Neural cell (in vitro differentiated cells): Measurements from ENCODE around the gene PTH1R. TPM values are rescaled to one million over a fixed set of nuclear protein-coding genes. Genes with fewer than 3 reads are reported as not detected.

ENCODE experiments used
- H2AFZ ChIP-seq: fragments of 200-600, 300-800 bp; sonication (generic), shearing (Covaris generic); 2 replicates; pipeline ENCODE4 v1.6.0; 2014; ENCODE audit warnings: low read depth, mild to moderate bottlenecking, antibody characterized with exemption, low read length, moderate library complexity
- H3F3A ChIP-seq: fragments of 200-600 bp; shearing (Covaris generic); 2 replicates; pipeline ENCODE4 v1.6.1; 2016; ENCODE audit warnings: mild to moderate bottlenecking, moderate library complexity, mixed read lengths, antibody characterized with exemption, low read length; ENCODE audit not compliant: insufficient read depth, poor library complexity, severe bottlenecking
- H3K27ac ChIP-seq: fragments of 200-600, 300-800 bp; sonication (generic), shearing (Covaris generic); 2 replicates; pipeline ENCODE4 v1.5.1; 2014; ENCODE audit warnings: mild to moderate bottlenecking, low read length, moderate library complexity
- H3K27me3 ChIP-seq: fragments of 300-800, 200-600 bp; sonication (generic), shearing (Covaris generic); 2 replicates; pipeline ENCODE4 v1.6.0; 2014; ENCODE audit warnings: mild to moderate bottlenecking, low read depth, low read length, moderate library complexity; ENCODE audit not compliant: insufficient read depth
- H3K36me3 ChIP-seq: fragments of 300-800, 200-600 bp; sonication (generic), shearing (Covaris generic); 2 replicates; pipeline ENCODE4 v1.5.1; 2014; ENCODE audit warnings: mild to moderate bottlenecking, antibody characterized with exemption, low read length, moderate library complexity; ENCODE audit not compliant: insufficient read depth
- H3K4me2 ChIP-seq: fragments of 300-800, 200-600 bp; sonication (generic), shearing (Covaris generic); 2 replicates; pipeline ENCODE4 v1.6.0; 2014; ENCODE audit warnings: mild to moderate bottlenecking, low read length
- H3K4me3 ChIP-seq: fragments of 300-800, 200-600 bp; sonication (generic), shearing (Covaris generic); 2 replicates; pipeline ENCODE4 v1.5.1; 2014; ENCODE audit warnings: mild to moderate bottlenecking, low read length, moderate library complexity
- H3K79me2 ChIP-seq: fragments of 200-600 bp; shearing (Covaris generic); replicated peaks from 2 replicates; pipeline ENCODE4 v1.6.0; 2014; ENCODE audit warnings: mild to moderate bottlenecking, low read length, moderate library complexity; ENCODE audit not compliant: insufficient read depth
- H3K9ac ChIP-seq: fragments of 300-800, 200-600 bp; sonication (generic), shearing (Covaris generic); 2 replicates; pipeline ENCODE4 v1.6.1; 2016; ENCODE audit warnings: mild to moderate bottlenecking, low read length, mixed read lengths
- H3K9me2 ChIP-seq: fragments of 200-600 bp; shearing (Covaris generic); 2 replicates; pipeline ENCODE4 v1.6.1; 2016; ENCODE audit warnings: mild to moderate bottlenecking, low read length, mixed read lengths; ENCODE audit not compliant: insufficient read depth
- H3K9me3 ChIP-seq: fragments of 200-600, 300-800 bp; sonication (generic), shearing (Covaris generic); 2 replicates; pipeline ENCODE4 v1.6.1; 2016; ENCODE audit warnings: mild to moderate bottlenecking, mixed run types, low read length, moderate library complexity, mixed read lengths
- H4K20me1 ChIP-seq: fragments of 200-600 bp; shearing (Covaris generic); 2 replicates; pipeline ENCODE4 v1.6.1; 2016; ENCODE audit warnings: mild to moderate bottlenecking, mixed run types; ENCODE audit not compliant: insufficient read depth
- CTCF ChIP-seq: fragments of 450-650 bp; IDR thresholded peaks from 2 replicates; pipeline ENCODE4 v1.5.1; 2014; ENCODE audit warnings: antibody characterized with exemption, mild to moderate bottlenecking, moderate library complexity; ENCODE audit not compliant: poor library complexity, severe bottlenecking
- EP300 ChIP-seq: fragments of 450-650 bp; conservative IDR thresholded peaks from 2 replicates; pipeline ENCODE4 v1.6.1; 2014; ENCODE audit warnings: antibody characterized with exemption, mild to moderate bottlenecking, moderate library complexity; ENCODE audit not compliant: poor library complexity, severe bottlenecking
- EZH2 ChIP-seq: fragments of 200-600, 300-800 bp; shearing (Covaris generic), sonication (generic); IDR thresholded peaks from 2 replicates; pipeline ENCODE4 v1.6.1; 2014; ENCODE audit warnings: antibody characterized with exemption, low read length, borderline replicate concordance, mild to moderate bottlenecking; ENCODE audit not compliant: insufficient read depth, poor library complexity, severe bottlenecking
- MXI1 ChIP-seq: fragments of 450-650 bp; conservative IDR thresholded peaks from 2 replicates; pipeline ENCODE4 v1.6.1; 2014; ENCODE audit warnings: antibody characterized with exemption, mild to moderate bottlenecking; ENCODE audit not compliant: poor library complexity, severe bottlenecking
- POLR2AphosphoS5 ChIP-seq: IDR thresholded peaks from 2 replicates; pipeline ENCODE4 v1.6.1; 2012
- RAD21 ChIP-seq: fragments of 450-650 bp; conservative IDR thresholded peaks from 2 replicates; pipeline ENCODE4 v1.6.1; 2014; ENCODE audit warnings: antibody characterized with exemption, mild to moderate bottlenecking, moderate library complexity
- REST ChIP-seq: IDR thresholded peaks from 2 replicates; pipeline ENCODE4 v1.6.1; 2012; ENCODE audit warnings: borderline replicate concordance
- SMC3 ChIP-seq: fragments of 450-650 bp; conservative IDR thresholded peaks from 2 replicates; pipeline ENCODE4 v1.6.1; 2014; ENCODE audit warnings: antibody characterized with exemption, mild to moderate bottlenecking, moderate library complexity; ENCODE audit not compliant: poor library complexity
- TAF1 ChIP-seq: IDR thresholded peaks from 2 replicates; pipeline ENCODE4 v1.6.1; 2012; ENCODE audit warnings: low read depth
- polyA plus RNA-seq: library from polyadenylated mRNA; depleted of rRNA; stranded (reverse); fragments of >200 nt; gene quantifications from 2 replicates; pipeline ENCODE4 v1.2.3, GENCODE V29; 2014

The PTH1R gene
- polyA plus RNA-seq, 1 donor from 2014 or later: not detected

- H3K9me2 ChIP-seq: no peaks in the 10 kb centered on the region
- no peaks in the 10 kb centered on the region for H3K79me2 ChIP-seq
- H3K4me2 ChIP-seq: no peak overlapping the region
- H2AFZ ChIP-seq: no peak overlapping the region
- no peaks in the 10 kb centered on the region for H3K27me3 ChIP-seq
- H3K4me3 ChIP-seq: no peak overlapping the region
- no peak overlapping the region for H3K27ac ChIP-seq
- no peaks in the 10 kb centered on the region for H4K20me1 ChIP-seq
- H3K36me3 ChIP-seq: no peaks in the 10 kb centered on the region
- H3F3A ChIP-seq: no peaks in the 10 kb centered on the region
- H3K9ac ChIP-seq: no peak overlapping the region
- peaks cover 4% of the 10 kb centered on the region for H3K9me3 ChIP-seq
- TF ChIP-seq REST (no peak), CTCF (no peak), EZH2 (no peak), SMC3 (no peak), POLR2AphosphoS5 (no peak), EP300 (no peak), RAD21 (no peak), TAF1 (no peak), MXI1 (no peak)
Observed at GRCh38 chr3:46845860-46846623, 31.5 kb upstream of the PTH1R start.

- Histone ChIP-seq H3K9me2 (no peaks in the 10 kb centered on the region), H3F3A (no peaks in the 10 kb centered on the region), H3K9me3 (no peaks in the 10 kb centered on the region), H2AFZ (no peak overlapping the region), H3K4me3 (no peak overlapping the region), H3K4me2 (no peak overlapping the region), H3K9ac (no peak overlapping the region), H3K27ac (no peak overlapping the region), H3K79me2 (no peaks in the 10 kb centered on the region), H4K20me1 (no peaks in the 10 kb centered on the region), H3K27me3 (no peaks in the 10 kb centered on the region), H3K36me3 (no peaks in the 10 kb centered on the region)
- TF ChIP-seq MXI1 (no peak), SMC3 (no peak), POLR2AphosphoS5 (no peak), REST (no peak), EP300 (no peak), CTCF (no peak), RAD21 (no peak), TAF1 (no peak), EZH2 (no peak)
Observed at GRCh38 chr3:46846624-46847542, 30.6 kb upstream of the PTH1R start.
